Effector memory CD4-positive, alpha-beta T cell (primary cell): ENCODE data around the gene CAPN9.

Source experiments
- DNase-seq, 3 donors: peaks; one replicate each; pipeline ENCODE4 v3.0.0-alpha.2; 2020
- H3K27ac ChIP-seq: 2 replicates; pipeline ENCODE4 v1.7.0; 2013; ENCODE audit warnings: mild to moderate bottlenecking, low read length, moderate library complexity; ENCODE audit not compliant: insufficient read depth, poor library complexity, severe bottlenecking
- H3K27me3 ChIP-seq: replicated peaks from 2 replicates; pipeline ENCODE4 v1.7.0; 2013; ENCODE audit warnings: mild to moderate bottlenecking, low read length; ENCODE audit not compliant: insufficient read depth, control insufficient read depth, poor library complexity, severe bottlenecking
- H3K36me3 ChIP-seq: 2 replicates; pipeline ENCODE4 v1.7.0; 2013; ENCODE audit warnings: mild to moderate bottlenecking, low read length, moderate library complexity; ENCODE audit not compliant: control insufficient read depth, insufficient read depth
- H3K4me1 ChIP-seq: 2 replicates; pipeline ENCODE4 v1.7.0; 2013; ENCODE audit warnings: low read length, mild to moderate bottlenecking; ENCODE audit not compliant: control insufficient read depth, insufficient read depth, poor library complexity, severe bottlenecking
- H3K4me3 ChIP-seq: 2 replicates; pipeline ENCODE4 v1.7.0; 2013; ENCODE audit warnings: low read length, low read depth, mild to moderate bottlenecking; ENCODE audit not compliant: insufficient read depth, poor library complexity, severe bottlenecking
- H3K9me3 ChIP-seq: 2 replicates; pipeline ENCODE4 v1.7.0; 2013; ENCODE audit warnings: mild to moderate bottlenecking, low read length, moderate library complexity; ENCODE audit not compliant: control insufficient read depth

The CAPN9 gene

GRCh38 chr1:230704830-230705229 is 42.4 kb upstream of the CAPN9 start:
- no peaks in the 10 kb centered on the region for H3K36me3 ChIP-seq
- H3K9me3 ChIP-seq = no peaks in the 10 kb centered on the region
- DNase-seq = no peak
- H3K4me3 ChIP-seq = no peak overlapping the region
- no peak overlapping the region for H3K27ac ChIP-seq
- no peaks in the 10 kb centered on the region for H3K27me3 ChIP-seq
- no peaks in the 10 kb centered on the region for H3K4me1 ChIP-seq

- no peaks in the 10 kb centered on the region for H3K9me3 ChIP-seq
- DNase-seq = no peak
- no peaks in the 10 kb centered on the region for H3K36me3 ChIP-seq
- H3K27ac ChIP-seq = no peak overlapping the region
- H3K4me1 ChIP-seq = no peaks in the 10 kb centered on the region
- H3K27me3 ChIP-seq = no peaks in the 10 kb centered on the region
- no peak overlapping the region for H3K4me3 ChIP-seq
Observed at GRCh38 chr1:230705289-230706019, 41.7 kb upstream of the CAPN9 start.

- no peaks in the 10 kb centered on the region for H3K36me3 ChIP-seq
- no peaks in the 10 kb centered on the region for H3K27me3 ChIP-seq
- no peak for DNase-seq
- H3K4me3 ChIP-seq = no peak overlapping the region
- H3K9me3 ChIP-seq = no peaks in the 10 kb centered on the region
- no peaks in the 10 kb centered on the region for H3K4me1 ChIP-seq
- H3K27ac ChIP-seq = no peak overlapping the region
Observed at GRCh38 chr1:230706020-230706699, 41.0 kb upstream of the CAPN9 start.

GRCh38 chr1:230706887-230707731 is 40.1 kb upstream of the CAPN9 start:
- H3K4me1 ChIP-seq = no peaks in the 10 kb centered on the region
- H3K27ac ChIP-seq = no peak overlapping the region
- H3K27me3 ChIP-seq = no peaks in the 10 kb centered on the region
- DNase-seq = no peak
- H3K9me3 ChIP-seq = no peaks in the 10 kb centered on the region
- H3K4me3 ChIP-seq = no peak overlapping the region
- no peaks in the 10 kb centered on the region for H3K36me3 ChIP-seq

GRCh38 chr1:230707732-230708630 is 39.2 kb upstream of the CAPN9 start:
- no peaks in the 10 kb centered on the region for H3K4me1 ChIP-seq
- DNase-seq = no peak
- no peaks in the 10 kb centered on the region for H3K9me3 ChIP-seq
- H3K36me3 ChIP-seq = no peaks in the 10 kb centered on the region
- no peak overlapping the region for H3K4me3 ChIP-seq
- H3K27me3 ChIP-seq = no peaks in the 10 kb centered on the region
- no peak overlapping the region for H3K27ac ChIP-seq

GRCh38 chr1:230708631-230709580 is 38.3 kb upstream of the CAPN9 start:
- no peak overlapping the region for H3K4me3 ChIP-seq
- no peak overlapping the region for H3K27ac ChIP-seq
- DNase-seq = no peak
- H3K27me3 ChIP-seq = no peaks in the 10 kb centered on the region
- H3K9me3 ChIP-seq = no peaks in the 10 kb centered on the region
- no peaks in the 10 kb centered on the region for H3K36me3 ChIP-seq
- no peaks in the 10 kb centered on the region for H3K4me1 ChIP-seq

GRCh38 chr1:230709619-230710542 is 37.3 kb upstream of the CAPN9 start:
- Histone ChIP-seq H3K4me1 (no peaks in the 10 kb centered on the region), H3K27me3 (peaks cover 4% of the 10 kb centered on the region), H3K9me3 (no peaks in the 10 kb centered on the region), H3K36me3 (no peaks in the 10 kb centered on the region), H3K27ac (no peak overlapping the region), H3K4me3 (no peak overlapping the region)
- DNase-seq = no peak

- H3K27me3 ChIP-seq = peaks cover 4% of the 10 kb centered on the region
Observed at GRCh38 chr1:230710543-230710904, 36.7 kb upstream of the CAPN9 start.

More at GRCh38 chr1:230710543-230710904, 36.7 kb upstream of the CAPN9 start:
- no peak overlapping the region for H3K4me3 ChIP-seq
- no peak for DNase-seq
- no peaks in the 10 kb centered on the region for H3K36me3 ChIP-seq
- H3K9me3 ChIP-seq = no peaks in the 10 kb centered on the region
- no peaks in the 10 kb centered on the region for H3K4me1 ChIP-seq
- no peak overlapping the region for H3K27ac ChIP-seq
